BJ (cell line): ENCODE measurements around the gene GREM1. TPM values are rescaled to one million over a fixed set of nuclear protein-coding genes. Genes with fewer than 3 reads are reported as not detected.

Experiments used
- CTCF ChIA-PET: fragments of 350-600 bp; formaldehyde crosslinking; extraction: SDS; loops from one replicate; lab custom pipeline; 2021; ENCODE audit warnings: antibody characterized with exemption, inconsistent platforms; lab: Yijun Ruan, JAX
- POLR2A ChIA-PET: fragments of 300-600 bp; sonication (Branson Sonifier 250); formaldehyde crosslinking; extraction: SDS; loops from one replicate; lab custom pipeline; 2021; ENCODE audit warnings: antibody characterized with exemption; lab: Charles Lee
- DNase-seq: peaks from one replicate; pipeline ENCODE4 v3.0.0-alpha.2; 2011; ENCODE audit warnings: low read depth
- H3K27me3 ChIP-seq: 2 replicates; pipeline ENCODE4 v1.6.0; 2011; ENCODE audit warnings: low read length; ENCODE audit not compliant: control insufficient read depth, insufficient read depth
- H3K36me3 ChIP-seq: 2 replicates; pipeline ENCODE4 v1.5.1; 2011; ENCODE audit warnings: low read length; ENCODE audit not compliant: control insufficient read depth, insufficient read depth
- H3K4me3 ChIP-seq: 2 replicates; pipeline ENCODE4 v1.5.1; 2011; ENCODE audit warnings: low read depth, mild to moderate bottlenecking, control low read depth, low read length
- polyA plus RNA-seq: library from polyadenylated mRNA; depleted of rRNA; stranded (reverse); fragments of >200 nt; gene quantifications from 2 replicates; pipeline ENCODE4 v1.2.3, GENCODE V29; 2011; rRNA removed
- TF ChIP-seq, protein P1 (sequence below): IDR thresholded peaks from 2 replicates; pipeline ENCODE4 v1.5.1; 2011; ENCODE audit warnings: low read depth, mild to moderate bottlenecking, control low read depth, inconsistent platforms, low read length, moderate library complexity; ENCODE audit not compliant: insufficient read depth

Gene GREM1
- polyA plus RNA-seq, 1 experiment: 2,694 TPM

DNA sequence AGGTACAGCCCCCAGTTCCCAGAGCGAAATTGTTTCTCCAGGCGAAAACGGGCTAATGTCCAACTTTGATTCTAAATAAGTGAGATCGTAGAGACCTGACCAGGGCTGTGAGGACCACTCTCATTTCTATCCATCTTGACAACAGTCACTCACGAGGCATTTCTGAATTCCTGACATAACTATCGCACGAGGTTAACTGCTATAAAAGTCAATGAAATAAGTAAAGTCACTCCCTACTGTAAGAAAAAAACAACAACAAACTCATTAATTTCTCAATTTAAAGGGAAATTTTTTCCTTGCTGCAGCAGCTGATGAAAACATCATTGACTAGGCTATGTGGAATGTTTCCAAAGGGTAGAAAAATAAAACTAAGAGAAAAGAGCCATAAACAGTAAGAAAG is 69.1 kb downstream of the GREM1 start:
- peak; percentile 10 for DNase-seq
- CTCF ChIA-PET: interaction anchor here (1.3 to 1.5 kb wide), 2 partner anchors 13 to 124 kb away, joined by 4 read pairs; no protein-coding TSS in a partner anchor
- Histone ChIP-seq H3K4me3 (no peak overlapping the region), H3K27me3 (no peaks in the 10 kb centered on the region), H3K36me3 (no peaks in the 10 kb centered on the region)
- TF ChIP-seq, protein P1, sequence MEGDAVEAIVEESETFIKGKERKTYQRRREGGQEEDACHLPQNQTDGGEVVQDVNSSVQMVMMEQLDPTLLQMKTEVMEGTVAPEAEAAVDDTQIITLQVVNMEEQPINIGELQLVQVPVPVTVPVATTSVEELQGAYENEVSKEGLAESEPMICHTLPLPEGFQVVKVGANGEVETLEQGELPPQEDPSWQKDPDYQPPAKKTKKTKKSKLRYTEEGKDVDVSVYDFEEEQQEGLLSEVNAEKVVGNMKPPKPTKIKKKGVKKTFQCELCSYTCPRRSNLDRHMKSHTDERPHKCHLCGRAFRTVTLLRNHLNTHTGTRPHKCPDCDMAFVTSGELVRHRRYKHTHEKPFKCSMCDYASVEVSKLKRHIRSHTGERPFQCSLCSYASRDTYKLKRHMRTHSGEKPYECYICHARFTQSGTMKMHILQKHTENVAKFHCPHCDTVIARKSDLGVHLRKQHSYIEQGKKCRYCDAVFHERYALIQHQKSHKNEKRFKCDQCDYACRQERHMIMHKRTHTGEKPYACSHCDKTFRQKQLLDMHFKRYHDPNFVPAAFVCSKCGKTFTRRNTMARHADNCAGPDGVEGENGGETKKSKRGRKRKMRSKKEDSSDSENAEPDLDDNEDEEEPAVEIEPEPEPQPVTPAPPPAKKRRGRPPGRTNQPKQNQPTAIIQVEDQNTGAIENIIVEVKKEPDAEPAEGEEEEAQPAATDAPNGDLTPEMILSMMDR: no peak
- POLR2A ChIA-PET: no interaction called here

DNA sequence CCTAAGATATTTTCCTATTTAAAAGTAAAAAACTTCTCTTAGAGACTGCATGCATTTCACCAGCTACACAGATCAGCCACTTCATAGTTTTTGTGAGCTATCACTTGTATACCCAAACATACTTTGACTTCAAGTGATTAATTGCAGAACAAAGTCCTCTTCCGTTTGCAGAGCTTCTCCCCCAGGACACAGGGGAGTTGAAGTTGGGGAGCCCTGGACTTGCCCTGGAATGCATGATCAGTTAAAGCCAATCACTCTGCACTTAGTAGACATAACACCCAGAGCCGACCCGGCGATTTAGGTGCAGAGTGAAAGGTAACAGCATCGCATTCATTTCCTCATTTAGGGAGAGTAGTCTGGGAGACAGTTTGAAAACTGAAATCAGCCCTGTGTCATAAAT is 70.1 kb downstream of the GREM1 start:
- TF ChIP-seq, protein P1: no peak
- Histone ChIP-seq H3K36me3 (no peaks in the 10 kb centered on the region), H3K27me3 (no peaks in the 10 kb centered on the region), H3K4me3 (no peak overlapping the region)
- ChIA-PET CTCF (interaction anchor here (0.6 kb wide), 1 partner anchor 100 kb away, joined by 4 read pairs; no protein-coding TSS in a partner anchor), POLR2A (no interaction called here)
- DNase-seq: no peak

DNA sequence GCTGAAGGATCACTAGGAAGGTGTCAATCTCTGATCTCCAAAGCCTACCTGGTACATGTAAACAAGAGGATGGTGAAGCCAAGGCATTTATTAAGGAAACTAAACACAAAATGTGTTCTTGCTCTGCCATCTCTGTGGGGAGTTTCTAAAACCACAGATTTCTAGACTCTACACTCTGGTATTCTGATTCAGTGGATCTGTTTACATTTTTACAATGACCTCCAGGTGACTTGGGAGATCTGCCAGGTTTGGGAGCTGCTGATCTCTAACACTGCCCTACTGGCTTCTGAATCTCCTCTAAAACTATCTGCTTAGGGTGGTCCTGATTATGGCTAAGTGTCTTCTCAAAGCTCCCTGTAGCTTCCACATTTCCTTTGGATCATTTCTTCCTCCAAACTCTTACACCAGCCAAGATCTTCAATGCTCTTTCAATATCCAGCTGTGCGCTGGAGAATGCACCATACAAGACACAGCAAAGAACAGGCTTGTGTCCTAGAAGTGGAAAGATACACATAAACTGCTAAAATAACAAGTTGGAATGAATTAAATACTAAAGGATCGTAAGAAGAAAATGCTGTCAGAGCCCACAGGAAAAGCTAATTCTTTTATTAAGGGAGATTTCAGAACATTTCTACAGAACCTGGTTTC is 72.7 kb downstream of the GREM1 start:
- CTCF ChIA-PET: interaction anchor here (1.2 kb wide), 2 partner anchors 41 to 43 kb away, joined by 3 to 7 read pairs; no protein-coding TSS in a partner anchor
- Histone ChIP-seq H3K36me3 (no peaks in the 10 kb centered on the region; the same call in 1 of the 2 replicates), H3K27me3 (no peaks in the 10 kb centered on the region), H3K4me3 (no peak overlapping the region)
- DNase-seq: peak; percentile 18
- TF ChIP-seq, protein P1: no peak
- POLR2A ChIA-PET: no interaction called here

DNA sequence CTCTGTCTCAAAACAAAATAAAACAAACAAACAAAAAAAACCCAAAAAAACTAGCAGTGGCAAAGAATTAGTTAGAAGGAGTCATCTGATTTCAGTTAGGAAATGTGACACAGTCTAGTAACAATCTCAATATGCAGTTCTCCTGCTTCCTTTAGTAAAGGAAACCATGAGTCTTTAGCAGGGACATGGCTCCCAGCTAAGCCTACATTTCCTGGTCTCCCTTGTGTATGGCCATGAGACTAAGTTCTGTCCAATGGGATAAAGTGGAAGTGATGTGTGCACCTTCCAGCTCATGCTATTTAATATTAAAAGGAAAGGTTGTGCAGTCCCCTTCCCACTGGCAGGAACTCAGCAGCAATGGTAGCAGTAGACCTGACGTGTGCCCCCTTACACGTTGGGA is 74.6 kb downstream of the GREM1 start:
- ChIA-PET CTCF (no interaction called here), POLR2A (interaction anchor here (0.7 kb wide), 1 partner anchor 45 kb away, joined by 10 read pairs; no protein-coding TSS in a partner anchor)
- Histone ChIP-seq H3K4me3 (no peak overlapping the region), H3K36me3 (no peaks in the 10 kb centered on the region; the same call in 1 of the 2 replicates), H3K27me3 (no peaks in the 10 kb centered on the region)
- DNase-seq: no peak
- TF ChIP-seq, protein P1: no peak

Other genes with a start within 250 kb of the GREM1 start
- gene GOLGA8N, start 124.5 kb upstream of the GREM1 start, polyA plus RNA-seq: 1.9 and 2.9 TPM in 2 replicates
- 5.5 and 8.7 TPM in 2 replicates for gene ARHGAP11A, start 102.5 kb upstream of the GREM1 start, polyA plus RNA-seq
- gene SCG5, start 76.3 kb upstream of the GREM1 start, polyA plus RNA-seq: 9.4 and 16.7 TPM in 2 replicates